Sigmoid colon (tissue), 7 donors: ENCODE measurements around the gene DCC. TPM values are rescaled to one million over a fixed set of nuclear protein-coding genes. Genes with fewer than 3 reads are reported as not detected.

ENCODE experiments used
- DNase-seq: peaks from one replicate; pipeline ENCODE4 v3.0.0-alpha.2; 2019
- H3K27ac ChIP-seq, 4 donors: fragments of 200-600 bp; sonication (generic); one replicate each; pipeline ENCODE4 v1.5.1; 2016 to 2019; ENCODE audit warnings: mild to moderate bottlenecking in 1 of 4
- H3K27me3 ChIP-seq, 3 donors: fragments of 200-600 bp; sonication (generic); one replicate each; pipeline ENCODE4 v1.5.1; 2019; ENCODE audit warnings: mild to moderate bottlenecking in 1 of 3
- H3K36me3 ChIP-seq, 4 donors: fragments of 200-600 bp; sonication (generic); one replicate each; pipeline ENCODE4 v1.5.1; 2016 to 2019
- H3K4me1 ChIP-seq, 4 donors: fragments of 200-600 bp; sonication (generic); one replicate each; pipeline ENCODE4 v1.5.1; 2017 to 2019
- H3K4me3 ChIP-seq, 4 donors: fragments of 200-600 bp; sonication (generic); one replicate each; pipeline ENCODE4 v1.5.1; 2017 to 2019; ENCODE audit warnings: mild to moderate bottlenecking in 2 of 4, moderate library complexity in 1 of 4
- H3K9me3 ChIP-seq, 4 donors: fragments of 200-600 bp in 3 of 4; sonication (generic) in 3 of 4; one replicate each; pipeline versions ENCODE4 v1.5.1 to v1.6.1; 2013 to 2019
- EP300 ChIP-seq, 4 donors: sonication (generic); formaldehyde crosslinking; IDR thresholded peaks; one replicate each; pipeline ENCODE4 v1.6.1; 2017; ENCODE audit warnings: antibody characterized with exemption in 4 of 4
- POLR2A ChIP-seq, 2 donors: fragments of 450-650 bp; IDR thresholded peaks; one replicate each; pipeline ENCODE4 v1.6.1; 2016; ENCODE audit warnings: antibody characterized with exemption in 2 of 2, mild to moderate bottlenecking in 2 of 2, moderate library complexity in 2 of 2
- POLR2AphosphoS5 ChIP-seq, 4 donors: sonication (generic); formaldehyde crosslinking; IDR thresholded peaks; one replicate each; pipeline ENCODE4 v1.6.1; 2017; ENCODE audit warnings: antibody characterized with exemption in 4 of 4
- WGBS, 2 donors: extraction: QIAGEN DNeasy Blood & Tissue Kit; methylation state at CpG; one replicate each; pipeline ENCODE4 v1.1.7; 2013; 5-methylcytosine and 5-hydroxymethylcytosine counted together
- intact Hi-C: fragments of 100-400 bp; cut with DNase I; formaldehyde crosslinking; loops from one replicate; pipeline ENCODE4 v1.15.1; 2023
- polyA plus RNA-seq, 3 donors: library from polyadenylated mRNA; stranded (reverse); fragments of 200-250 nt; gene quantifications; one replicate each; pipeline ENCODE4 v1.2.3, GENCODE V29; 2013
- total RNA-seq, 4 donors: library from RNA; depleted of rRNA; stranded (reverse); fragments of >200 nt; gene quantifications; one replicate each; pipeline ENCODE4 v1.1.0, GENCODE V29; 2016
- TF ChIP-seq, protein P1 (sequence below), 4 experiments: fragments of 450-650 bp in 3 of 4; fragments of 200-600 bp in 1 of 4; IDR thresholded peaks; one replicate each; pipeline ENCODE4 v1.5.1; 2016 to 2019; ENCODE audit warnings: antibody characterized with exemption in 4 of 4, mild to moderate bottlenecking in 3 of 4, moderate library complexity in 2 of 4
- donor health status: healthy with polysubstance abuse.
- donor health status: Bipolar disorder and iron deficiency.
- donor health status: healthy.

The DCC gene
- total and polyA plus RNA-seq, 7 donors: 0.04 to 0.83 (median 0.36) TPM; not detected in 2

DNA sequence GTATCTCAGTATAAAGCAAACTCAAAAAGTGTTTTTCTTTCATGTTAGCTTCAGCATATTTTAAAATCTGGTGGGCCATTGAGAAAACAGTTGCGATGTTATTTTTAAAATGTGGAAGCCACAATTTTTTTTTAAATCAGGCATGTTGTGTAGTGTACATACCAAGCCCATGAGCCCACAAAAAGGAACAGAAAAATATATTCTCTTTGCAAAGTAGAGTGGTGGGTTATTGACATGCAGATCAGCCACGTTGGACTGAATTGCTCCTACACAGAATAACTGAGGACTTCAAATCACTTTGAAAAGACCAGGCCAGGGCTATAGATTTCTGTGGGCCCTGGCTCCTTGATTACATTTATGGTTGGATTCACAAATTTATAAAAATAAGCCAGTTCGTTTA, 774.4 kb downstream of the DCC start:
- Histone ChIP-seq H3K4me3 (no peak overlapping the region), H3K27ac (no peak overlapping the region), H3K9me3 (no peaks in the 10 kb centered on the region), H3K4me1 (no peaks in the 10 kb centered on the region), H3K27me3 (no peaks in the 10 kb centered on the region), H3K36me3 (no peaks in the 10 kb centered on the region)
- WGBS, 2 donors: 61 to 65% methylated on average over 3 of the region's 3 CpGs
- intact Hi-C loops: no loop called here
- DNase-seq: no peak
- TF ChIP-seq POLR2A (IDR thresholded peaks at IDR 0.05): no peak
- TF ChIP-seq EP300 (IDR thresholded peaks at IDR 0.05): no peak
- TF ChIP-seq, protein P1, sequence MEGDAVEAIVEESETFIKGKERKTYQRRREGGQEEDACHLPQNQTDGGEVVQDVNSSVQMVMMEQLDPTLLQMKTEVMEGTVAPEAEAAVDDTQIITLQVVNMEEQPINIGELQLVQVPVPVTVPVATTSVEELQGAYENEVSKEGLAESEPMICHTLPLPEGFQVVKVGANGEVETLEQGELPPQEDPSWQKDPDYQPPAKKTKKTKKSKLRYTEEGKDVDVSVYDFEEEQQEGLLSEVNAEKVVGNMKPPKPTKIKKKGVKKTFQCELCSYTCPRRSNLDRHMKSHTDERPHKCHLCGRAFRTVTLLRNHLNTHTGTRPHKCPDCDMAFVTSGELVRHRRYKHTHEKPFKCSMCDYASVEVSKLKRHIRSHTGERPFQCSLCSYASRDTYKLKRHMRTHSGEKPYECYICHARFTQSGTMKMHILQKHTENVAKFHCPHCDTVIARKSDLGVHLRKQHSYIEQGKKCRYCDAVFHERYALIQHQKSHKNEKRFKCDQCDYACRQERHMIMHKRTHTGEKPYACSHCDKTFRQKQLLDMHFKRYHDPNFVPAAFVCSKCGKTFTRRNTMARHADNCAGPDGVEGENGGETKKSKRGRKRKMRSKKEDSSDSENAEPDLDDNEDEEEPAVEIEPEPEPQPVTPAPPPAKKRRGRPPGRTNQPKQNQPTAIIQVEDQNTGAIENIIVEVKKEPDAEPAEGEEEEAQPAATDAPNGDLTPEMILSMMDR (IDR thresholded peaks at IDR 0.05): no peak
- no peak for TF ChIP-seq POLR2AphosphoS5 (IDR thresholded peaks at IDR 0.05)

DNA sequence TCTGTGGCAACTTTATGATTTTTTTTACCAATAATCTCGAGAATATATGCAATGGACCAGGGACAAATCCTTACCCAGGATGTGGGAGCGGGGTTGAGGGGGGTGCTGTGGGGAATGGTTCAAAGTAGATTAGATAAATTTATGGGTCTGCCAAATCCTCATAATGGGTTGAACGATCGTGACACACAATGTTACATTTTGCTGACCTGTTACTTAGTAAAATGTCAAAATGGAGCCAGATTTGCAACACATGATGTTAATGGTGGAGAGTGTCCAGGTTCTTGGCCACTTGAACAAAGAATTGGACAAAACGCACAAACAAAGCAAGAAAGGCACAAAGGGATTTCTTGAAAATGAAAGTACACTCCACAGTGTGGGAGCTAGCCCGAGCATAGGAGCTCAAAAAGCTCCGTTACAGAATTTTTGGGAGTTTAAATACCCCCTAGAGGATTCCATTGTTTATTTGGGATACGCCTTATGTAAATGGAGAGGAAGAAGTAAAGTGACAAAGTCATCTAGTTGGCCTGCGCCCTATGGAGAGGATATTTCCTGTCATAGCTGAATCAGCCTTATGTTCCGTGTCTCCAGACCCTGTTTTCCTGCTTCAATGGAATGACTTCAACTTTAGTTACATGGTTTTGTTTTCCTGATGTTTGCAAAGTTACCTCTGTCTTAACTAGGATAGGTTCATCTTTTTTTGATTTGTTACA, 776.0 kb downstream of the DCC start:
- WGBS, 2 donors: 71 to 75% methylated on average over 10 of the region's 10 CpGs
- H3K4me1 ChIP-seq: no peaks in the 10 kb centered on the region
- TF ChIP-seq POLR2AphosphoS5 (IDR thresholded peaks at IDR 0.05): no peak
- TF ChIP-seq, protein P1 (IDR thresholded peaks at IDR 0.05): no peak
- TF ChIP-seq POLR2A (IDR thresholded peaks at IDR 0.05): no peak
- no peak for TF ChIP-seq EP300 (IDR thresholded peaks at IDR 0.05)
- no peak overlapping the region for H3K27ac ChIP-seq
- H3K36me3 ChIP-seq: no peaks in the 10 kb centered on the region
- H3K27me3 ChIP-seq: no peaks in the 10 kb centered on the region
- intact Hi-C loops: no loop called here
- DNase-seq: no peak
- no peak overlapping the region for H3K4me3 ChIP-seq
- no peaks in the 10 kb centered on the region for H3K9me3 ChIP-seq

DNA sequence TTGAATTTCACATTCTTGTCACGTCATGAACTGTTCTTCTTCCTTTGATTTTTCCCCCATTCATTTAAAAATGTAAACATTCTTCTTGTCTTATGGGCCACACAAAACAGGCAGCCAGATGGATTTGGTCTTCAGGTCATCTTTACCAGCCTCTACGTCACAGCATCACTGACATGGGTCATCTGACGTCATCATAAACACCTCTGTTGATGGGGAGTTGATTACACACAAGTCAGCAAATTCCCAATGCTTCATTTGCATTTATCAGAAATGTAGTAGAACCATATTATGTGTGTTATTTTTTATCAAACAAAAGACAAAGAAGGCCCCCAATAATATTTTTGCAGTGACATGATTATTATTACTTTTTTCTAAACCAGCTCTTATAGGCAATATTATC, 777.9 kb downstream of the DCC start:
- no peak overlapping the region for H3K4me3 ChIP-seq
- H3K36me3 ChIP-seq: no peaks in the 10 kb centered on the region
- no peaks in the 10 kb centered on the region for H3K4me1 ChIP-seq
- intact Hi-C loops: no loop called here
- DNase-seq: no peak
- H3K27ac ChIP-seq: no peak overlapping the region
- H3K27me3 ChIP-seq: no peaks in the 10 kb centered on the region
- H3K9me3 ChIP-seq: no peaks in the 10 kb centered on the region
- WGBS, 2 donors: 65 to 66% methylated on average over 3 of the region's 3 CpGs
- TF ChIP-seq POLR2AphosphoS5 (IDR thresholded peaks at IDR 0.05): no peak
- no peak for TF ChIP-seq EP300 (IDR thresholded peaks at IDR 0.05)
- TF ChIP-seq, protein P1 (IDR thresholded peaks at IDR 0.05): no peak

DNA sequence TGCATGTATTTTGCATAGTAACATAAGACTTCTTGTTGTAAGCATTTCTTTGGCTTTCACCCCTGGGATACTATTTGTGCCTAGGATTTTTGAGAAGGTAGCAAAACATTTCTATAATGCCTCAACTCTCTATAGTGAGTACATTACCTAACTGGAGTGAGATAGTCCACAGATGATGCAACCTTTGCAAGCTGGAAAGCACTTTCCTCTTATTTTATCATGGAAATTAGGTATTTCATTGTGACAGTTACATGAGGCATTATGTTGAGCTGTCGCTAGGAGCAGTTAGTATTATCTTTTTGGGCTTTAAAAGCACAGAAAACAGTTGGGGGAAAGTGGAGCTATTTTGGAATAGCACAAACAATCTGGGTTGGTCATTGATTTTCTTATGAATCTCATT, 786.2 kb downstream of the DCC start:
- H3K4me1 ChIP-seq: no peaks in the 10 kb centered on the region
- WGBS, 2 donors: 74 to 81% methylated on average over 1 of the region's 1 CpG
- no peak overlapping the region for H3K4me3 ChIP-seq
- TF ChIP-seq POLR2A (IDR thresholded peaks at IDR 0.05) (no peak), POLR2AphosphoS5 (IDR thresholded peaks at IDR 0.05) (no peak), EP300 (IDR thresholded peaks at IDR 0.05) (no peak)
- TF ChIP-seq, protein P1 (IDR thresholded peaks at IDR 0.05): no peak
- intact Hi-C loops: no loop called here
- DNase-seq: no peak
- no peaks in the 10 kb centered on the region for H3K9me3 ChIP-seq
- H3K27ac ChIP-seq: no peak overlapping the region
- H3K36me3 ChIP-seq: no peaks in the 10 kb centered on the region
- H3K27me3 ChIP-seq: no peaks in the 10 kb centered on the region

- H3K4me3 ChIP-seq: no peak overlapping the region
- intact Hi-C loops: loop anchor here (10.0 kb wide), 1 partner anchor 64 kb away; no protein-coding TSS in a partner anchor
- 89 to 91% methylated on average over 1 of the region's 1 CpG for WGBS, 2 donors
- H3K27ac ChIP-seq: no peak overlapping the region
- H3K27me3 ChIP-seq: no peaks in the 10 kb centered on the region
- H3K9me3 ChIP-seq: no peaks in the 10 kb centered on the region
- no peaks in the 10 kb centered on the region for H3K4me1 ChIP-seq
- H3K36me3 ChIP-seq: no peaks in the 10 kb centered on the region
- no peak for DNase-seq
- TF ChIP-seq, protein P1 (IDR thresholded peaks at IDR 0.05): no peak
- no peak for TF ChIP-seq POLR2A (IDR thresholded peaks at IDR 0.05)
- no peak for TF ChIP-seq POLR2AphosphoS5 (IDR thresholded peaks at IDR 0.05)
- no peak for TF ChIP-seq EP300 (IDR thresholded peaks at IDR 0.05)
Measured at GRCh38 chr18:53131001-53131400, 791.0 kb downstream of the DCC start.
